GM19328 (cell line): ENCODE measurements around the gene ACOD1.
"Not testable (repeated sequence)": the region's sequence is repeated elsewhere in the genome, so short reads cannot be mapped to it uniquely, and the experiment has no call there.

Source experiments
- ATAC-seq: cut with Tn5 transposase; IDR thresholded peaks from one replicate; pipeline ENCODE4 v1.9.1; 2021; ENCODE audit warnings: mild to moderate bottlenecking, moderate library complexity; ENCODE audit not compliant: unreplicated experiment

The ACOD1 gene

DNA sequence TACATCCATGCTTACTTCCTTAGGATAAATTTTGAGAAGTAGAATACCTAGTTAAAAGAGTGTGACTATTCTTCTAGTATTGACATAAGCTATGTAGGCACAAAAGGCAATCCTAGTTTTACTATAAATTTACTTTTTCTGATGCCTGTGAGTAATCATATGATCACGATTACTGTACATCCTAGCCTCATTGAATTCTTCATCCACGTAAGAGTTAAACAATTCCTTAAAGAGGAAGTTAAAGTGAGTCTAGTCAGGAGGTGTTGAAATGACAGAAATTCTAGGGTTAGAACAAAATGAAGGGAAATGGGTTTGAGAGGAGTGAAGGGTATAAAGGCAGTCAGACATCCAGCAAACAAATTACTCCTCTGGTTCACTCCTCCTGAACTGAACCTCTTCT is at the start of gene ACOD1:
Gene ACOD1 (plus strand): TSS at position 363 of the 400 bp plus-strand sequence. CDS start 48 bp downstream, outside the sequence.
- ATAC-seq: no peak

DNA sequence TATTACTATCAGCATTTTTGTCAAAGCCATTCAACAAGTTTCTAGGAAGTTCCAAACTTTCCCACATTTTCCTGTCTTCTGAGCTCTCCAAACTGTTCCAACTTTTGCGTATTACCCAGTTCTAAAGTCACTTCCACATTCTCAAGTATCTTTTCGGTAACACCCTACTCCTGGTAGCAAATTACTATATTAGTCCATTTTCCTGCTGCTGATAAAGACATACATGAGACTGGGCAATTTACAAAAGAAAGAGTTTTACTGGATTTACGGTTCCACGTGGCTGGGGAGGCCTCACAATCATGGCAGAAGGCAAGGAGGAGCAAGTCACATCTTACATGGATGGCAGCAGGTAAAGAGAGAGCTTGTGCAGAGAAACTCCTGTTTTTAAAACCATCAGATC is 49.2 kb upstream of the ACOD1 start:
- not testable (repeated sequence) for ATAC-seq

DNA sequence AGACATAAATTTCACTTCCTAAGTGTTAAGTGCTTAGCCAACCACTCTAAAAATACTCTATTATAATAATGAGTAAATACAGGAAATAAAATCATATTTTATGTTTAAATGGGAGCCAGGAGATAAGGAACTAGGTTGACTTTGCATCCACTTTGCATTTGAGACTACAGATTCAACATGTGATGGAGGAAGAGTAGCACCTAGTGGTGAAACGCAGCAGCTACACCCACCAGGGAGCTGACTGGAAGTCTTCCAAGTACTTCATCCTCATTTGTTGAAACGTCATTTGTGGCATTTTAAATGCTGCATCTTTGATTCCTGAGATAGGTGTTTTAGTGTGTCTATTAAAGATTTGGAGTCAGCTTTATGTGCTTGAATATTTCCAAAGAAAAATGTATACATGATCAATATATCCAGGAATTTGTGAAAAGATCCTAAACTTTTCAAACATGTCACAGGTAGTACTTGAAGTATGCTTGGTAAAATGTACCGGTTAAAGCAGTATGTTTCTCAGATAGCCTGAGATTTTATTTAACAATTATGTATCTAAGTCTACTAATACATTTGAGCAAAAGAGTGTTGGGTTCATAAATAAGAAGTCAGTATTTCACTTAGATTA is 44.7 kb upstream of the ACOD1 start:
- ATAC-seq: peak; percentile 88

DNA sequence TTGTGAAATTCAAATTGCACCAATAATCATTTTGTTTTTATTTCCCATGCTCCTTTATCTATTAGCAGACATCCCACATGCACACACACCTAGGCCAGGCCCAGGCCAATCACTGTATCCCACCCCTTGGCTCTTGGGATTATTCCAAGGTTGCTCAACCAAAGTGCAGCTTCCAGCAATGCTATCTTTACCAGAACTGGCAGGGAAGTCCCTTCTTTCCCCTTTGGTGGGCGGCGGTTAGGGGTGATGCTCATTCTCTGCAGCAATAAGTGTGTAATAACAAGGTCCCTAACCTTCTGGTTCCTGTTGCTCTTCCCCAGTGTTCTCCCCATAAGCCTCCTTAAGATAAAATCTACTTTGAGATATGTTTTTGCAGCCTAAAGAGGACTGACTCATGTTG is 43.8 kb upstream of the ACOD1 start:
- no peak for ATAC-seq

DNA sequence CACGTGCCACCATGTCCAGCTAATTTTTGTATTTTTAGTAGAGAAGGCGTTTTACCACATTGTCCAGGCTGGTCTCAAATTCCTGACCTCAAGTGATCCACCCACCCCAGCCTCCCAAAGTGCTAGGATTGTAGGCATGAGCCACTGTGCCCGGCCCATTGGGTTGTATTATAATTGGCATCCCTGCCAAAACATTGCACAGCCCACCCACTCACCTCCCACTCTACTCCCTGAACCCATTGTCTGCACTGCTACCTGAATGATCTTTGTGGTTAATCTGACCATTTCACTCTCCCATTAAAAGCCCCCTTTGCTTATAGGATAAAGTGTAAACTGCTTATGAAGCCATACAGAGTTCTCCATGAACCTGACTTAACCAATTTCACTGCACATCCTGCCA is 35.8 kb upstream of the ACOD1 start:
- no peak for ATAC-seq

DNA sequence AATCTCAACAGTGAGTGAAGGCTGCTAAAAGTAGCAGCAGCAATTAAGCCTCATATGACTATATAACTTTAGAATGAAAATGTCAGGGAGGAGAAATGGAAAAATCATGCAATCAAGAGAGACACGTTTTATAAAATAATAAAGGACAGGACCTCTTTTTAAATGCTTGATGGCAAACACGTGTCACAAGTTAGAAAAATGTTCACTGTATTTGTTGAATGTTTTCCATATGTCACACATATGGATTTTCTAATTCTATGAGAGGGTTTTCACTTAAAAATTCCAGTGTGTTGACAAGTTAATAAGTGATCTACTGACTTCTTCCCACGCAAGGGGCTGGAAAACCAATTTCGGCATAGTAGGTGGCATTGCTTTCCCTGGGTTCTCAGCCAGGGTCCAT is 34.4 kb upstream of the ACOD1 start:
- ATAC-seq: no peak

DNA sequence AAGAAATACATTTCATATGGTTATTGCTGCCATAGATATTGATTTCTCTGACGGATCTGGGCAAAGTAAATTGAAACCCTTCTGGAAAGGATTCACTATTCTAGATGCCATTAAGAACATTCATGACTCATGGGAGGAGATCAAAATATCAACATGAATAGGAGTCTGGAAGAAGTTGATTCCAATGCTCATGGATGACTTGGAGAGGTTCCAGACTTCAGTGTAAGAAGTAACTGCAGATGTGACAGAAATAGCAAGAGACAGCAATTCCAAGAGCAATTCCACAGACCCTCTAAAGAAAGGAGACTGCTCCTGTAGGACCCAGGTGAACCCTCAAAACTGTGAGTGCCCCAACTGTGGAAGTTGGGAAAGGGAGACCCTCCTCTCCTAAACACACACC is 31.2 kb upstream of the ACOD1 start:
- no peak for ATAC-seq

DNA sequence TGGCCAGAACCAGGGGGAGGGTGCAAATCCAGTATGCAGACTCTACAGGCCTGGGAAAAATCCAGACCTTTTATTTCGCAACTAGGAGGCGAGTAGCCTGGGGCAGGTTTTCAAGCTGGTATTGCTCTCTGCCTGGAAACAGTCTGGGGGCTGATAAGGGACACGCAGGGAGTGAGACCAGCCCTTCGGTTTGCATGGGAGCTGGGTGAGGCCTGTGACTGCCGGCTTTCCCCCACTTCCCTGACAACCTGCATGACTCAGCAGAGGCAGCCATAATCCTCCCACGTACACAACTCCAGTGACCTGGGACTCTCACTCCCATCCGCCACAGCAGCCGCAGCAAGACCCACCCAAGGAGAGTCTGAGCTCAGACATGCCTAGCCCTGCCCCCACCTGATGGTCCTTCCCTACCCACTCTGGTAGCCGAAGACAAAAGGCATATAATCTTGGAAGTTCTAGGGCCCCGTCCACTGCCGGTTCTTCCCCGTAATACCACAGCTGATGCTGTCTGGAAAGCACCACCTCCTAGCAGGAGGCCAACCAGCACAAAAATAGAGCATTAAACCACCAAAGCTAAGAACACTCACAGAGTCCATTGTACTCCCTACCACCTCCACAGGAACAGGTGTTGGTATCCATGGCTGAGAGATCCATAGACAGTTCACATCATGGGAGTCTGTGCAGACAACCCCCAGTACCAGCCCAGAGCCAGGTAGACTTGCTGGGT is 30.4 kb upstream of the ACOD1 start:
- ATAC-seq: not testable (repeated sequence)

DNA sequence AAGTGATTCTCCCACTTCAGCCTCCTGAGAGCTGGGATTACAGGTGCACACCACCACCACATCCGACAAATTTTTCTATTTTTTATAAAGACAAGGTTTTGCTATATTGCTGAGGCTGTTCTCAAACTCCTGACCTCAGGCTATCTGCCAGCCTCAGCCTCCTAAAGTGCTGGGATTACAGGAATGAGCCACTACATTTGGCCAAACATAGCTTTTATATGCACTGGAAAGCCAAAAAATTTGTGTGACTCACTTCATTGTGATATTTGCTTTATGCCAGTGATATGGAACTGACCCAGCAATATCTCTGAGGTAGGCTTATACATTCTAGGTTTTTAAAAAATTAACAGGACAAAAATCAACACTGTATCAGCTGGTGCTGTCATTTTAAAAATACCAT is 26.8 kb upstream of the ACOD1 start:
- ATAC-seq: no peak

DNA sequence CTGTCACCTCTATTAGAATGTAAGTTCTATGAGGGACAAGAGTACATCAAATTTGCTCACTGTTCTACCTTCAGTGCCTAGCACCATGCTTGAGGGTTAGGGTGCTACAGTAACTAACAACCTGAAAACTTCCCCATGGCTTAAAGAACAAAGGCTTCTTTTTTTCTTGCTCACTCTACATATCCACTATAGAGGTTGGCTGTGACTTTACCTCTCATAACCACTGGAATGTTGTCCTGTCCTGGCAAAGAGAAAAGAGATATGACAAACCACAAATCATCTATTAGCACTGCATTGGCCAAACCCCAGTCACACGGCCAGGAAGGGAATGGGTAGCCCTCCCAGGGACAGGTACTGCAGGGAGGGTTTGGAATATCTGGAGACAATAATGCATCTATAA is 23.2 kb upstream of the ACOD1 start:
- ATAC-seq: no peak

DNA sequence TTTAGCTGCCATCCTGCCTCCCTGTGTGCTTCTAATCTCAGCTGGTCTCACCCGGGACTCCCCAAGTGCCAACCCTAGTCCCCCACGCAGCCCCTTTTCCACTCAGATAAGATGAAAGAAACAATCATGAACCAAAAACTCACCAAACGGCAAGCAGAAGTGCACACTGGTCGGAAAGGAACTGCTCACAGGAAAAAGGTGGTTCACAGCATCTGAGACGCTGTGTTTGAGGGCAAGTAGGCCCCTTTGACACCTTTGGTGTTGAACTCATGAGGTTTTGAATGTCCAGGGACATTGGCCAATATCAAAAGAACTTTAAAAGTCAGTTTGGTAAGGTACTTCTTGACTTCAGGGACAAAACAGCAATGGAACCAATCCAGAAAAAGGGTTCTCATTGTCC is 20.4 kb upstream of the ACOD1 start:
- ATAC-seq: no peak

DNA sequence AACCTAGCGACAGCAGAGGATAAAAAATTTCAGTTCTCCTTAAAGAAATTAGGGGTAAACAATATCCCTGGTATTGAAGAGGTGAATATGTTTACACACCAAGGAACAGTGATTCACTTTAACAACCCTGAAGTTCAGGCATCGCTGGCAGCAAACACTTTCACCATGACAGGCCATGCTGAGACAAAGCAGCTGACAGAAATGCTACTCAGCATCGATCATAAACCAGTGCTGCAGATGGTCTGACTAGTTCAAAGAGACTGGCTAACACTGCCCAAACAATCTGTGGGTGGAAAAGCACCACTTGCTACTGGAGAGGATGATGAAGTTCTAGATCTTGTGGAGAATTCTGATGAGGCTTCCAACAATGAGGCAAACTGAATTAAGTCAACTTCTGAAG is 19.9 kb upstream of the ACOD1 start:
- ATAC-seq: no peak

DNA sequence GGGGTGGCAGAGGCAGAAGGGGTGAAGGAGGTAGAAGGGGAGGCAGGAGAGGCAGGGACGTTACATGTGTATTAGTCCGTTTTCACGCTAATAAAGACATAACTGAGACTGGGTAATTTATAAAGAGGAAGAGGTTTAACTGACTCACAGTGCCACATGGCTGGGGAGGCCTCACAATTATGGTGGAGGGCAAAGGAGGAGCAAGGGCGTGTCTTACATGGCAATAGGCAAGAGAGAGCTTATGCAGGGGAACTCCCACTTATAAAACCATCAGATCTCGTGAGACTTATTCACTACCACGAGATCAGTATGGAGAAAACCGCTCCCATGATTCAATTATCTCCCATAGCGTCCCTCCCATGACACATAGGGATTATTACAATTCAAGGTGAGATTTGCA is 19.0 kb upstream of the ACOD1 start:
- no peak for ATAC-seq

DNA sequence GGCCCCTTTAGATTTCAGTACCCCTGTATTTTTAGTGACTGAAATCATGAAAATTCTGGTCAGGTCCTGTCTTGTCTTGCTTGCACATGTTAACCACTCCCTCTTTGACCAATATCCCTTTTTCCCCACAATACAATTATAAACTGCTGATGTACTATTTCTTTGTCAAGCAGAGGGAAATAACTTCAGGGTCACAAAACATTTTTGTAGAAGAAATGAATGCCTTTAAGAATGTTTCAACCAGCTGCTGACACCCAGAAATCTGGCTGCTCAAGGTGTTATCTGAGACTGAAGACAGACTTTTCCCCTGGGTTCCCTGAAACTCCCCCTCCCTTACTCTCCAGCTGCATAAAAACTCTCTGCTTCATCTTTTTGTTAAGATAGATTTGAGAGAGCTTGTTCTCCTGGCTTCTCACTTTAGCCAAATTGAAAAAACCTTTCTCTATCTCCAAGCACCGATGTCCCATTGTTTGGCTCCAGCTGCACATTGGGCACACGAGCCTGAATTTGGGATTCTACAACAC is 18.4 kb upstream of the ACOD1 start:
- no peak for ATAC-seq

DNA sequence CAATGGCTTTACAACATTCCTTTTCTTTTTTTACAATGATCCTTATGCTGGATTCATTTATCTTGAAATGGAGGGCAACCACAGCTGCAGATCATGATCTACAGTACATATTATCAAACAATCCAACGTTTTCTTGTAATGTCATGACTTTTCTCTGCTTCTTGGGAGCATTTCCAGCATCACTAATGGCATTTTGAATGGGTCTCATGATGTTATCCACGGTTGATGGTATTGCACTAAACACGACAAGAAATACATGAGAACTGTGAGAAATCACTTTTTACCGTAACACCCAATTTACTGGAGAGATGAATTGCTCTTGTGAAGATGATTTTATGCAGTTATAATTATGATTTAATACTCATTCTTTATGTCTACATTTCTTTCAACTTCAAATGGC is 16.2 kb upstream of the ACOD1 start:
- ATAC-seq: no peak

DNA sequence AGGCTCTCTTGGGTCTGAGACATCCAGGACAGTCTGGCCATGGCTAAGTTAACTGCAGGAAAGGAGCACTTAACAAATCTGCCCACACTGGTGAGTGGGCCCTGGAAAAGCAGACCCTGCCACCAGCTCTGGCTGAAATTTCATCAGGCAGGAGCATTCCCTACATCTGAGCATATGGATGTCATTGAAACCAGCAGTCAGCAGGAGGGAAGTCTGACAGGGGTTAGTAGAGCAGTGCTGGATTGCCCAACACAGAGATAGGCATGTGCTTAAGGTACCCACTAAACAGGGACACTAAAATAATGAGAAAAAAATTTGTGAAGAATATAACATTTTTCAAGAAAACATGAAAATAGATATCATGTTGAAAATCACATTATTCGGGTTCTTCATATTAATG is 13.6 kb upstream of the ACOD1 start:
- no peak for ATAC-seq

DNA sequence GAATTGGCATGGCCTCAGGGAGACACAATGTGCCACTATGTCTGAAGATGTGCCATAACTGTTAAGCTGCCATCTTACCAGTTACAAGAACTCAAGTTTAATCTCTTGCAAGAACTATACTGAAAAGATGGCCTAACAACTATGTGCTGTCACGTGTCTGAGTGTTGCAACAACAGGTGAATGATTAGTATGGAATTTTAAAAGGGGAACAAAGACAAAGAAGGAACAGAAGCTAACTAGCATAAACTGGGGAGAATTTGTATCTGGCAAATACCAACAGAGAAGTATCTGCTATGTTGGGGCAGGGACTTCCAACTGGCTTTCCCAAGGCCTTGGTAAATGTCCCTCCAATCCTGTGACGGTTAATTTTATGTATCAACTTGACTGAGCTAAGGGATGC is 11.5 kb upstream of the ACOD1 start:
- ATAC-seq: no peak

DNA sequence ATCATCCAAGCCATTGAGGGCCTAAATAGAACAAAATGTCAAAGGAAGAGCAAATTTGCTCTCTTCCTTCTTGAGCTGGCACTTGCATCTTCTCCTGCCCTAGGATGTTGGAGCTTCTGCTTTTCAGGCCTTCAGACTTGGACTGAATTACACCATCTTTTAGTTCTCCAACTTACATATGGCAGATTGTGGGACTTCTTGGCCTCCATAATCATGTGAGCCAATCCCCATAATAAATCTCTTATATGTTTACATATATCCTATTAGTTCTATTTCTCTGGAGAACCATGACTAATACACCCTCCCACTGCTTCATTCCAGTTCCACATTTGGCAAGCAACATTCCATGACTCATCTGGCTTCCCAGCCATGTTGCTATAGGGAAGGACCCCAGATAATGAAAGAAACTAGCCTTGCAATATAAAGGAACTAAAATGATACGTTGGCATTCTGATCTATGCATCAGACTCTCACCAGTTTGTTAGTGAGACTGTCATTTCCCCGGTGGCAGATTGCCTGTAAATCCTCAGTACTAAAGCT is 11.0 kb upstream of the ACOD1 start:
- no peak for ATAC-seq

DNA sequence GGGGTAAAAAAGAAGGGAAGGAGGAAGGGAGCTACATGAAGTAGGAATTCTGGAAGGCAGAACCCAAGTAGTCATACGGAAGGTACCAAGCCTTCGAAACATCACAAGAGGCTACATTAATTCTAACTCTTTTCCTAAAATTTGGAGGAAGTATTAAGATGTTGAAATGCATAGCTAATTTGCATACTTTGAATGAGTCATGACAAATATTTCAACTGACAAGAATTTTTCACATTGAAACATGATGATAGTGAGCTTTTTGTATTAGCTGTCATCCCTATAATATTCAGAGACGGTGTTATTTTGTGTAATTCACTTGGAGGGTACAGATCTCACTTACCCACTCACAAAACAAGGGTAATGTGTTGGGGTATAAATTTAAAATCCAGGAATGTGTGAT is 9.1 kb upstream of the ACOD1 start:
- no peak for ATAC-seq

DNA sequence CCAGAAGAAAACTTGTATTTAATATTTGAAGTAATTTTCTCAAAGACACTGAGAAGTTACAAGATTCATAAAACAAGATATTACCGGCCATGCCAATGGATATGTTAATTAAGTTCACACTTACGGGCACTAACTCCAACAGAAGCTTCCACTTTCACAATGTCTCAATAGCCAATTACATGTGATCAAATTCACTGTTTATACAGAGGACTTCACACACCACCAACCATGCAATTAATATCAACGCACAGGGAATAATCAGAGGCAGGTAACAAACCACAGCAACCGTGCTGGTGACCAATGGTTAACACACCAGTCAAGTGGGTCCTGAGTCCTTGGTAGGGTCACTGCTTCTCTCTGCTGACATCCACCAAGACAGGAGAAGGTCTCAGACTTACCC is 5.9 kb upstream of the ACOD1 start:
- ATAC-seq: no peak

DNA sequence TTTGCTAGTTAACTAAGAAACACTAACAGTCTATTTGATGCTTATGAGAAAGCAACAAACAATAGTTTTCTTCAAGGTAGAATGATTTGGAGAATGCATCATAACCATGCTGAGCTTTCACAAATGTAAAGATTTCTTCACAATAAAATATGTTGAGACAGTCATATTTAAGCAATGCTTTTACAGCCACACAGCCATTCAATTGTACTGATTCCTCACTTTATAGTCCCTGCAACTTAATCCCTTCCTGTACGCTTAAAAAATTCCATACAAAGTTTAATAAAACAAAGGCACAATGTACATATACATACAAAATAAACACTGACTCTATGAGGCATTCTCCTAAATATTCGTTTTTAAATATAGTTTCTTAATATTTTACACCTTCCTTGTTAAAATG is 4.7 kb upstream of the ACOD1 start:
- no peak for ATAC-seq

DNA sequence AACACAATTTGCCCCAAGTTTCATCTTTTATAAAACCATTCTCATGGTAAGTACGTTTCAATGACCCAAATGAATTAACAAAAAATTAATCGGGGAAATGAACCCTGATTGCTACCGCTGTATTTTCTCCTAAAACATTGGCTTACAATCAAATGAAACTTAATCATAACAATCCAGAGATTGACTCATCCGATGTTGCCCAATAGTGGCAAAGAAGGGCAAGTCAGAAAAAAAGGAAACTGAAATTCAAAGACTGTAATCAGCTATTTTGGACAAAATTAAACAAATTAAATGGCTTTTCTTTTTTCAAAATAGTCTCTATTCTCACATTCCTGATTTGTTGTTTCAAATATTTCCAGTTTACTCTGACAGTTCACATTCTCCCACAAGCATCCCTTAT is 3.9 kb upstream of the ACOD1 start:
- ATAC-seq: no peak
